GM13977 (cell line): ENCODE measurements around the gene SH3PXD2B.
A peak's percentile ranks its signal among the peaks of the same experiment; 100 is the strongest.
"Not testable (repeated sequence)": the region's sequence is repeated elsewhere in the genome, so short reads cannot be mapped to it uniquely, and the experiment has no call there.

Source experiments
- DNase-seq: peaks from one replicate; pipeline ENCODE4 v3.0.0; 2012; ENCODE audit warnings: low spot score
- CTCF ChIP-seq: IDR thresholded peaks from 2 replicates; pipeline ENCODE4 v1.5.1; 2012; ENCODE audit warnings: mild to moderate bottlenecking, control low read depth; ENCODE audit not compliant: insufficient read depth; ENCODE audit errors: extremely low read depth, missing control alignments
- in situ Hi-C: fragments of 300-500 bp; cut with MboI; formaldehyde crosslinking; loops from one replicate; pipeline ENCODE4 v1.12.0; 2022; ENCODE audit warnings: low sequenced_read_pairs, low pct_unique_long_range_greater_than_20kb, mixed read lengths, inconsistent platforms; ENCODE audit not compliant: unreplicated experiment

The SH3PXD2B gene

GRCh38 chr5:172299916-172300439 is 154.3 kb downstream of the SH3PXD2B start:
- no peak for DNase-seq
- TF ChIP-seq CTCF = no peak
- in situ Hi-C loops = loop anchor here (10.0 kb wide), 1 partner anchor 195 kb away; no protein-coding TSS in a partner anchor

- no peak for TF ChIP-seq CTCF
- in situ Hi-C loops = loop anchor here (10.0 kb wide), 1 partner anchor 190 kb away; no protein-coding TSS in a partner anchor
- no peak for DNase-seq
Observed at GRCh38 chr5:172294831-172295230, 159.5 kb downstream of the SH3PXD2B start.

GRCh38 chr5:172293745-172294342 is 160.5 kb downstream of the SH3PXD2B start:
- no peak for DNase-seq
- no peak for TF ChIP-seq CTCF
- in situ Hi-C loops = loop anchor here (10.0 kb wide), 1 partner anchor 189 kb away; no protein-coding TSS in a partner anchor

- in situ Hi-C loops = loop anchor here (10.0 kb wide), 1 partner anchor 188 kb away; no protein-coding TSS in a partner anchor
- TF ChIP-seq CTCF = peak; percentile 86
- peak; percentile 67 for DNase-seq
Observed at GRCh38 chr5:172293054-172293744, 161.1 kb downstream of the SH3PXD2B start.

GRCh38 chr5:172291837-172292236 is 162.5 kb downstream of the SH3PXD2B start:
- in situ Hi-C loops = loop anchor here (10.0 kb wide), 1 partner anchor 187 kb away; no protein-coding TSS in a partner anchor
- DNase-seq = not testable (repeated sequence)

GRCh38 chr5:172288465-172288864 is 165.9 kb downstream of the SH3PXD2B start:
- in situ Hi-C loops = no loop called here
- DNase-seq = no peak
- no peak for TF ChIP-seq CTCF

- in situ Hi-C loops, DNase-seq: not testable (repeated sequence)
Observed at GRCh38 chr5:172287140-172287539, 167.2 kb downstream of the SH3PXD2B start.
